Thyroid gland (tissue), 4 donors: ENCODE results near the gene ARID4B.

ENCODE experiments used
- CTCF ChIP-seq, 6 experiments: fragments of 200-600 bp in 3 of 6; fragments of 450-650 bp in 3 of 6; sonication (generic) in 3 of 6; IDR thresholded peaks; one replicate each; pipeline ENCODE4 v1.5.1; 2016 to 2019; ENCODE audit warnings: antibody characterized with exemption in 6 of 6, mild to moderate bottlenecking in 2 of 6, inconsistent platforms in 1 of 6, moderate library complexity in 1 of 6
- POLR2A ChIP-seq, 2 donors: fragments of 450-650 bp; IDR thresholded peaks; one replicate each; pipeline ENCODE4 v1.6.1; 2017; ENCODE audit warnings: antibody characterized with exemption in 2 of 2, mild to moderate bottlenecking in 2 of 2, moderate library complexity in 1 of 2

GRCh38 chr1:235325854-235326253 lies 2.1 kb downstream of the ARID4B start:
- TF ChIP-seq CTCF (IDR thresholded peaks at IDR 0.05) (no peak), POLR2A (IDR thresholded peaks at IDR 0.05) (no peak)
